Heart left ventricle (tissue), 16 donors: ENCODE data around the gene DOCK8. TPM values are rescaled to one million over a fixed set of nuclear protein-coding genes. Genes with fewer than 3 reads are reported as not detected.

Experiments used
- ATAC-seq, 4 donors: fragments of 200-7000 bp; cut with Tn5 transposase; one replicate each; pipeline ENCODE4 v1.9.1; 2020 to 2022; ENCODE audit warnings: moderate library complexity in 4 of 4, mild to moderate bottlenecking in 3 of 4, moderate number of reproducible peaks in 1 of 4
- DNase-seq, 5 donors: peaks; one replicate each; pipeline ENCODE4 v3.0.0-alpha.2; 2020
- H3K27ac ChIP-seq, 12 donors: fragments of 200-600 bp; sonication (generic) in 4 of 12; one replicate each; pipeline versions ENCODE4 v1.5.0 to v1.8.0; 2016 to 2022; ENCODE audit warnings: mild to moderate bottlenecking in 2 of 12
- H3K27me3 ChIP-seq, 9 donors: fragments of 200-600 bp; sonication (generic) in 2 of 9; one replicate each; pipeline versions ENCODE4 v1.5.1 to v1.8.0; 2016 to 2022; ENCODE audit warnings: mild to moderate bottlenecking in 3 of 9
- H3K36me3 ChIP-seq, 9 donors: fragments of 200-600 bp; sonication (generic) in 2 of 9; one replicate each; pipeline versions ENCODE4 v1.5.0 to v1.8.0; 2018 to 2022; ENCODE audit warnings: mild to moderate bottlenecking in 2 of 9
- H3K4me1 ChIP-seq, 12 donors: fragments of 200-600 bp; sonication (generic) in 4 of 12; one replicate each; pipeline versions ENCODE4 v1.5.0 to v1.8.0; 2016 to 2022; ENCODE audit warnings: mild to moderate bottlenecking in 3 of 12
- H3K4me3 ChIP-seq, 12 donors: fragments of 200-600 bp; sonication (generic) in 4 of 12; one replicate each; pipeline versions ENCODE4 v1.5.0 to v1.8.0; 2017 to 2022; ENCODE audit warnings: mild to moderate bottlenecking in 9 of 12, moderate library complexity in 4 of 12
- H3K9me3 ChIP-seq, 12 donors: fragments of 200-600 bp; sonication (generic) in 4 of 12; one replicate each; pipeline versions ENCODE4 v1.5.0 to v1.8.0; 2016 to 2022; ENCODE audit warnings: mild to moderate bottlenecking in 1 of 12
- POLR2A ChIP-seq, 2 donors: fragments of 450-650 bp; IDR thresholded peaks; one replicate each; pipeline ENCODE4 v1.6.1; 2017; ENCODE audit warnings: antibody characterized with exemption in 2 of 2, mild to moderate bottlenecking in 2 of 2, moderate library complexity in 2 of 2
- WGBS, 4 donors: extraction: QIAGEN DNeasy Blood & Tissue Kit in 2 of 4; methylation state at CpG; one replicate each; pipeline versions ENCODE4 v1.1.5 to v1.1.7; 2013 to 2018; 5-methylcytosine and 5-hydroxymethylcytosine counted together
- intact Hi-C, 10 donors: fragments of 100-400 bp; cut with DNase I; formaldehyde crosslinking; loops; one replicate each; pipeline versions ENCODE4 v1.11.1 to v1.14.2; 2022
- polyA plus RNA-seq, 2 donors: library from polyadenylated mRNA; stranded (reverse); fragments of 200-250 nt; gene quantifications; one replicate each; pipeline ENCODE4 v1.2.3, GENCODE V29; 2013
- total RNA-seq, 9 donors: library from RNA; depleted of rRNA in 2 of 9; stranded (reverse); fragments of >200 nt in 2 of 9; fragmentation: NEBNext Ultra II Directional in 3 of 9; extraction: Animal tissue kit (Norgen Biotek cat#: 25700) in 3 of 9; gene quantifications; one replicate each; pipeline versions ENCODE4 v1.1.0 to v1.2.4, GENCODE V29; 2016 to 2023
- TF ChIP-seq, protein P1 (sequence below), 12 donors: fragments of 200-600 bp; sonication (generic) in 4 of 12; IDR thresholded peaks; one replicate each; pipeline versions ENCODE4 v1.5.0 to v1.8.0; 2018 to 2022; ENCODE audit warnings: antibody characterized with exemption in 12 of 12, mild to moderate bottlenecking in 5 of 12
- donor health status: ischemic (EF 13 %, LVEDD 7.1; RV severe dilation, severe dysfunction).
- donor health status: healthy with polysubstance abuse.
- donor health status: DM: no; HTN: yes; CAD: no.
- donor health status: DM: no; HTN: no; CAD: no.
- donor health status: ischemic (EF 25% LVEDD 6.9; RV normal size, moderate dysfunction).
- donor health status: ischemic (EF 25% LVEDD 5.7; RV mildly dilated, moderate dysfunction).
- donor health status: healthy.
- donor health status: DM: yes; HTN: yes; CAD: no.
- donor health status: ischemic (EF 35%, LVEDD 5.7; RV mildly dilated, moderate dysfunction).
- donor health status: nonischemic (EF 11% LVEDD 7.7; RV severe dilation, severe dysfunction).
- donor health status: DM: yes; HTN: yes; CAD: no.
- donor health status: PGD.
- donor health status: ischemic (EF 29% LVEDD 5.4; RV normal size, mild dysfunction).
- donor health status: nonischemic (EF 23%, LVEDD 6.1; RV moderate dilation, normal function).

DOCK8 gene
- total and polyA plus RNA-seq, 11 donors, result 1.2 to 36.1 (median 2.4) TPM

DNA sequence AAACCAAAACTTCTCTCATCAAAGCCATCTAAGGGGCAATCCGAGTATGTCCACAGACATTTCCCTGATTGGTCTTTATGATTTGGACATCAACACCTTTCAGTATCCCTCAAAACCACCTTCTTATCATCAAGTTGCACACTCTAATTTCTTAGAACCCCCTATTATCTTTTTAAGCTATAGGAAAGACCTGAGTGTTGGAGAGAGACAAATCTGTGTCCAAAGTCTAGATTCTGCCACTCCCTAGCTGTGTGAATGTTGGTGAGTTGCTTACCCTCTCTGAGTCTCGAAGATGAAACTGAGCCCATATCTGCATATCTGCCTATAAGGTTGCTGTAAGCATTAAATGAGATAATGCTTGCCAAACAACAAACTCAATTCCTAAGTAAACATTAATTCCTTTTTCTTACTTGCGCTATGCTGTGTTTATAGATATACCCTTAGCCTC is 159.1 kb downstream of the DOCK8 start:
- DNase-seq (no peak), ATAC-seq (no peak)
- H3K4me3 ChIP-seq, result no peak overlapping the region
- no peak overlapping the region for H3K27ac ChIP-seq
- H3K27me3 ChIP-seq, result peaks cover 0 to 5% (median 0%) of the 10 kb centered on the region in 9 donors
- H3K4me1 ChIP-seq, result peaks cover 0 to 15% (median 6%) of the 10 kb centered on the region in 12 donors
- TF ChIP-seq POLR2A (IDR thresholded peaks at IDR 0.05), result no peak
- TF ChIP-seq, protein P1, sequence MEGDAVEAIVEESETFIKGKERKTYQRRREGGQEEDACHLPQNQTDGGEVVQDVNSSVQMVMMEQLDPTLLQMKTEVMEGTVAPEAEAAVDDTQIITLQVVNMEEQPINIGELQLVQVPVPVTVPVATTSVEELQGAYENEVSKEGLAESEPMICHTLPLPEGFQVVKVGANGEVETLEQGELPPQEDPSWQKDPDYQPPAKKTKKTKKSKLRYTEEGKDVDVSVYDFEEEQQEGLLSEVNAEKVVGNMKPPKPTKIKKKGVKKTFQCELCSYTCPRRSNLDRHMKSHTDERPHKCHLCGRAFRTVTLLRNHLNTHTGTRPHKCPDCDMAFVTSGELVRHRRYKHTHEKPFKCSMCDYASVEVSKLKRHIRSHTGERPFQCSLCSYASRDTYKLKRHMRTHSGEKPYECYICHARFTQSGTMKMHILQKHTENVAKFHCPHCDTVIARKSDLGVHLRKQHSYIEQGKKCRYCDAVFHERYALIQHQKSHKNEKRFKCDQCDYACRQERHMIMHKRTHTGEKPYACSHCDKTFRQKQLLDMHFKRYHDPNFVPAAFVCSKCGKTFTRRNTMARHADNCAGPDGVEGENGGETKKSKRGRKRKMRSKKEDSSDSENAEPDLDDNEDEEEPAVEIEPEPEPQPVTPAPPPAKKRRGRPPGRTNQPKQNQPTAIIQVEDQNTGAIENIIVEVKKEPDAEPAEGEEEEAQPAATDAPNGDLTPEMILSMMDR (IDR thresholded peaks at IDR 0.05), result no peak
- intact Hi-C loops, result loop anchor here in 1 of 10 donors (10.0 kb wide), 1 partner anchor 631 kb away; no protein-coding TSS in a partner anchor
- 84 to 87% (median 85%) methylated on average over 3 of the region's 3 CpGs for WGBS, 4 donors
- no peaks in the 10 kb centered on the region for H3K9me3 ChIP-seq
- H3K36me3 ChIP-seq, result peaks cover 0 to 95% (median 0%) of the 10 kb centered on the region in 9 donors

DNA sequence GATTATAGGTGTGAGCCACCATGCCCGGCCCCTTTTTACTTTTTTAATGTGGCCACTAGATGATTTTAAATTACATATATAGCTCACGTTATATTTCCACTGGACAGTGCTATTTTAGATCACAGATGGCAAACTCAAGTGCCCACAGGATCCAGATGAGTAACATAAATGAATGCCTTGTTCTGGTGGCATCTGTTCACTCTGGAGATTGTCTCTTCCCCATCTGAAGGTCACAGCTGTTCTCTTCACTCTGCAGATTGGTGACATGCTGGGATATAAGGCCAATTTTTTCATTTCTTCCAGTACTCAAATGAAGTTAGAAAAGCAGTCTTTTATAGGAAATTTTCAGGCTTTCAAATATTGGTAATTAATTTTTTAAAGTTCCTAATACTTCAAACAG is 160.1 kb downstream of the DOCK8 start:
- Histone ChIP-seq H3K4me3 (no peak overlapping the region), H3K27me3 (peaks cover 0 to 14% (median 0%) of the 10 kb centered on the region in 9 donors), H3K9me3 (no peaks in the 10 kb centered on the region), H3K27ac (no peak overlapping the region), H3K36me3 (peaks cover 0 to 95% (median 0%) of the 10 kb centered on the region in 9 donors), H3K4me1 (peaks cover 0 to 15% (median 6%) of the 10 kb centered on the region in 12 donors)
- DNase-seq, result no peak
- WGBS, 4 donors, result 85 to 91% (median 87%) methylated on average over 2 of the region's 2 CpGs
- TF ChIP-seq POLR2A (IDR thresholded peaks at IDR 0.05), result no peak
- TF ChIP-seq, protein P1 (IDR thresholded peaks at IDR 0.05), result no peak
- intact Hi-C loops, result loop anchor here in 1 of 10 donors (10.0 kb wide), 1 partner anchor 630 kb away; no protein-coding TSS in a partner anchor
- no peak for ATAC-seq

DNA sequence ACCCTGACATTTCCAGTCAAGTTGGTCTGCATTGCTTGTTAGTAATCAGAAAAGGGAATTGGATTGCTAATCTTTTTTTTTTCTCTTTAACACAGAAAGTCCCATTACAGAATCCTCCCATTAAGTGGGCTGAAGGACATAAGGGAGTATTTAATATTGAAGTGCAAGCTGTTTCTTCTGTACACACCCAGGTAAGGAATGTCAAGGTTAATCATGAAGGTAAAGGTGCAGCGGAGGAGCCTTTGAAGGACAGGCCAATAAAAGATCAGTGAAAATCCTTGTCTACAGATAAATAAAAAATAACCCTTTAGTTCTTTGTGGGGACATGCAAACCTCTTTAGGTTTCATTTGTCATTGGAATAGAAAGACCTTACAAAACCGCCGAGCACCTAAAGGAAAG is 161.4 kb downstream of the DOCK8 start:
- peaks cover 0 to 14% (median 0%) of the 10 kb centered on the region in 9 donors for H3K27me3 ChIP-seq
- TF ChIP-seq POLR2A (IDR thresholded peaks at IDR 0.05), result no peak
- TF ChIP-seq, protein P1 (IDR thresholded peaks at IDR 0.05), result no peak
- no peaks in the 10 kb centered on the region for H3K9me3 ChIP-seq
- H3K4me1 ChIP-seq, result peaks cover 0 to 15% (median 6%) of the 10 kb centered on the region in 12 donors
- DNase-seq (no peak), ATAC-seq (no peak)
- intact Hi-C loops, result loop anchor here in 1 of 10 donors (10.0 kb wide), 1 partner anchor 629 kb away; no protein-coding TSS in a partner anchor
- H3K4me3 ChIP-seq, result no peak overlapping the region
- peaks cover 0 to 89% (median 0%) of the 10 kb centered on the region in 9 donors for H3K36me3 ChIP-seq
- 96 to 97% (median 96%) methylated on average over 3 of the region's 3 CpGs for WGBS, 4 donors
- H3K27ac ChIP-seq, result no peak overlapping the region

DNA sequence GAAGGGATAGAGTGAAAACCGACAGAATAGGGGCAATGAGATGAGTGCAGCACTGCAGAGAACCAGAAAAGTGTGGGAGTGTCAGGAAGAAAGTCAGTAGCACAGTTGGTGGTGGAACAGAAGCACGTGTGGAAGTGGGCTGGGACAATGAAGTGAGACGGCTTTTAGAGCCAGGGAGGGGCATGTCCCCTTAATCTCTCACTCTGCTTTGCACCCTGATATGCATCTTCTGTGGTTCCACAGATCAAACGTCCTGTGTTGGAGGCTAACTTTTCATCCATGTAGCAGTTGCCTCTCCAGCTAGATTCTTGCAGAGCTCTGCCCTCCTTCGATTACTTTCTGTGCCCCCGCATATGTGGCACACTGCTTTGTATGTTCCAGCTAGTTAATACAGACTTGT is 163.6 kb downstream of the DOCK8 start:
- no peaks in the 10 kb centered on the region for H3K4me1 ChIP-seq
- no peak overlapping the region for H3K27ac ChIP-seq
- 55 to 61% (median 59%) methylated on average over 6 of the region's 6 CpGs for WGBS, 4 donors
- no peak for ATAC-seq
- H3K4me3 ChIP-seq, result no peak overlapping the region
- DNase-seq, result no peak
- peaks cover 0 to 14% (median 0%) of the 10 kb centered on the region in 9 donors for H3K27me3 ChIP-seq
- H3K36me3 ChIP-seq, result peaks cover 0 to 88% (median 0%) of the 10 kb centered on the region in 9 donors
- no peaks in the 10 kb centered on the region for H3K9me3 ChIP-seq
- TF ChIP-seq, protein P1 (IDR thresholded peaks at IDR 0.05), result no peak
- no peak for TF ChIP-seq POLR2A (IDR thresholded peaks at IDR 0.05)
- intact Hi-C loops, result loop anchor here in 1 of 10 donors (10.0 kb wide), 1 partner anchor 627 kb away; no protein-coding TSS in a partner anchor
